Measurements from ENCODE around the gene GATAD2B.
"Not testable (repeated sequence)": the region's sequence is repeated elsewhere in the genome, so short reads cannot be mapped to it uniquely, and the experiment has no call there.

- not testable (repeated sequence) for TF ChIP-seq EZH2 (IDR thresholded peaks at IDR 0.05; ENCODE audit: borderline replicate concordance, low read length); CTCF (IDR thresholded peaks at IDR 0.05; ENCODE audit: low read length)
Measured at GRCh38 chr1:153840774-153841173, 82.0 kb downstream of the GATAD2B start.

Measured in OCI-LY1 (cell line).